Neural cell (in vitro differentiated cells): ENCODE data around the gene ELANE. TPM values are rescaled to one million over a fixed set of nuclear protein-coding genes. Genes with fewer than 3 reads are reported as not detected.
A peak's percentile ranks its signal among the peaks of the same experiment; 100 is the strongest.
"Not testable (repeated sequence)": the region's sequence is repeated elsewhere in the genome, so short reads cannot be mapped to it uniquely, and the experiment has no call there.

Experiments
- H2AFZ ChIP-seq: fragments of 200-600, 300-800 bp; sonication (generic), shearing (Covaris generic); 2 replicates; pipeline ENCODE4 v1.6.0; 2014; ENCODE audit warnings: low read depth, mild to moderate bottlenecking, antibody characterized with exemption, low read length, moderate library complexity
- H3F3A ChIP-seq: fragments of 200-600 bp; shearing (Covaris generic); 2 replicates; pipeline ENCODE4 v1.6.1; 2016; ENCODE audit warnings: mild to moderate bottlenecking, moderate library complexity, mixed read lengths, antibody characterized with exemption, low read length; ENCODE audit not compliant: insufficient read depth, poor library complexity, severe bottlenecking
- H3K27ac ChIP-seq: fragments of 200-600, 300-800 bp; sonication (generic), shearing (Covaris generic); 2 replicates; pipeline ENCODE4 v1.5.1; 2014; ENCODE audit warnings: mild to moderate bottlenecking, low read length, moderate library complexity
- H3K27me3 ChIP-seq: fragments of 300-800, 200-600 bp; sonication (generic), shearing (Covaris generic); 2 replicates; pipeline ENCODE4 v1.6.0; 2014; ENCODE audit warnings: mild to moderate bottlenecking, low read depth, low read length, moderate library complexity; ENCODE audit not compliant: insufficient read depth
- H3K36me3 ChIP-seq: fragments of 300-800, 200-600 bp; sonication (generic), shearing (Covaris generic); 2 replicates; pipeline ENCODE4 v1.5.1; 2014; ENCODE audit warnings: mild to moderate bottlenecking, antibody characterized with exemption, low read length, moderate library complexity; ENCODE audit not compliant: insufficient read depth
- H3K4me2 ChIP-seq: fragments of 300-800, 200-600 bp; sonication (generic), shearing (Covaris generic); 2 replicates; pipeline ENCODE4 v1.6.0; 2014; ENCODE audit warnings: mild to moderate bottlenecking, low read length
- H3K4me3 ChIP-seq: fragments of 300-800, 200-600 bp; sonication (generic), shearing (Covaris generic); 2 replicates; pipeline ENCODE4 v1.5.1; 2014; ENCODE audit warnings: mild to moderate bottlenecking, low read length, moderate library complexity
- H3K79me2 ChIP-seq: fragments of 200-600 bp; shearing (Covaris generic); replicated peaks from 2 replicates; pipeline ENCODE4 v1.6.0; 2014; ENCODE audit warnings: mild to moderate bottlenecking, low read length, moderate library complexity; ENCODE audit not compliant: insufficient read depth
- H3K9ac ChIP-seq: fragments of 300-800, 200-600 bp; sonication (generic), shearing (Covaris generic); 2 replicates; pipeline ENCODE4 v1.6.1; 2016; ENCODE audit warnings: mild to moderate bottlenecking, low read length, mixed read lengths
- H3K9me2 ChIP-seq: fragments of 200-600 bp; shearing (Covaris generic); 2 replicates; pipeline ENCODE4 v1.6.1; 2016; ENCODE audit warnings: mild to moderate bottlenecking, low read length, mixed read lengths; ENCODE audit not compliant: insufficient read depth
- H3K9me3 ChIP-seq: fragments of 200-600, 300-800 bp; sonication (generic), shearing (Covaris generic); 2 replicates; pipeline ENCODE4 v1.6.1; 2016; ENCODE audit warnings: mild to moderate bottlenecking, mixed run types, low read length, moderate library complexity, mixed read lengths
- H4K20me1 ChIP-seq: fragments of 200-600 bp; shearing (Covaris generic); 2 replicates; pipeline ENCODE4 v1.6.1; 2016; ENCODE audit warnings: mild to moderate bottlenecking, mixed run types; ENCODE audit not compliant: insufficient read depth
- EP300 ChIP-seq: fragments of 450-650 bp; conservative IDR thresholded peaks from 2 replicates; pipeline ENCODE4 v1.6.1; 2014; ENCODE audit warnings: antibody characterized with exemption, mild to moderate bottlenecking, moderate library complexity; ENCODE audit not compliant: poor library complexity, severe bottlenecking
- EZH2 ChIP-seq: fragments of 200-600, 300-800 bp; shearing (Covaris generic), sonication (generic); IDR thresholded peaks from 2 replicates; pipeline ENCODE4 v1.6.1; 2014; ENCODE audit warnings: antibody characterized with exemption, low read length, borderline replicate concordance, mild to moderate bottlenecking; ENCODE audit not compliant: insufficient read depth, poor library complexity, severe bottlenecking
- MXI1 ChIP-seq: fragments of 450-650 bp; conservative IDR thresholded peaks from 2 replicates; pipeline ENCODE4 v1.6.1; 2014; ENCODE audit warnings: antibody characterized with exemption, mild to moderate bottlenecking; ENCODE audit not compliant: poor library complexity, severe bottlenecking
- POLR2AphosphoS5 ChIP-seq: IDR thresholded peaks from 2 replicates; pipeline ENCODE4 v1.6.1; 2012
- RAD21 ChIP-seq: fragments of 450-650 bp; conservative IDR thresholded peaks from 2 replicates; pipeline ENCODE4 v1.6.1; 2014; ENCODE audit warnings: antibody characterized with exemption, mild to moderate bottlenecking, moderate library complexity
- SMC3 ChIP-seq: fragments of 450-650 bp; conservative IDR thresholded peaks from 2 replicates; pipeline ENCODE4 v1.6.1; 2014; ENCODE audit warnings: antibody characterized with exemption, mild to moderate bottlenecking, moderate library complexity; ENCODE audit not compliant: poor library complexity
- TAF1 ChIP-seq: IDR thresholded peaks from 2 replicates; pipeline ENCODE4 v1.6.1; 2012; ENCODE audit warnings: low read depth
- polyA plus RNA-seq: library from polyadenylated mRNA; depleted of rRNA; stranded (reverse); fragments of >200 nt; gene quantifications from 2 replicates; pipeline ENCODE4 v1.2.3, GENCODE V29; 2014
- TF ChIP-seq, protein P1 (sequence below): IDR thresholded peaks from 2 replicates; pipeline ENCODE4 v1.6.1; 2012; ENCODE audit warnings: borderline replicate concordance
- TF ChIP-seq, protein P2 (sequence below): fragments of 450-650 bp; IDR thresholded peaks from 2 replicates; pipeline ENCODE4 v1.5.1; 2014; ENCODE audit warnings: antibody characterized with exemption, mild to moderate bottlenecking, moderate library complexity; ENCODE audit not compliant: poor library complexity, severe bottlenecking

ELANE gene
- polyA plus RNA-seq, 1 donor from 2014 or later: not detected

DNA sequence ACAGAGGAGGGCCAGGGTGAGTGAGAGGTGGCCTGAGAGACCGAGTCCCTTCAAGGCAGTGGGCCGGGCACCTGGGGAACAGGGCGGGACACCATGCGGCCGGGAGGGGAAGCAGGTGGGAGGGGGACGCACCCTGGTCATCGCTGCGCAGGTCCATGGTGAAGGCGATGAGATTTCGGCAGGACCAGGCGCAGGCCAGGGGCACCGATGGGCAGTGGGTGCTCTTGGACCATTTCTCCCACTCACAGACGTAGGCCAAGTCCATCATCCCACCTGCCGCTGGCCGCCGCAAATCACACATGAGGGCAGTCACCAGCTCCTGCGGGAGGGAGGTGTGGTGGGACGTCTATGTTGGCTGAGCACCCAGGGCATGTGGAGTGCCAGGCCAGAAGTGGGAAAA, 38.7 kb downstream of the ELANE start:
- no peak for TF ChIP-seq EP300
- TF ChIP-seq, protein P1, sequence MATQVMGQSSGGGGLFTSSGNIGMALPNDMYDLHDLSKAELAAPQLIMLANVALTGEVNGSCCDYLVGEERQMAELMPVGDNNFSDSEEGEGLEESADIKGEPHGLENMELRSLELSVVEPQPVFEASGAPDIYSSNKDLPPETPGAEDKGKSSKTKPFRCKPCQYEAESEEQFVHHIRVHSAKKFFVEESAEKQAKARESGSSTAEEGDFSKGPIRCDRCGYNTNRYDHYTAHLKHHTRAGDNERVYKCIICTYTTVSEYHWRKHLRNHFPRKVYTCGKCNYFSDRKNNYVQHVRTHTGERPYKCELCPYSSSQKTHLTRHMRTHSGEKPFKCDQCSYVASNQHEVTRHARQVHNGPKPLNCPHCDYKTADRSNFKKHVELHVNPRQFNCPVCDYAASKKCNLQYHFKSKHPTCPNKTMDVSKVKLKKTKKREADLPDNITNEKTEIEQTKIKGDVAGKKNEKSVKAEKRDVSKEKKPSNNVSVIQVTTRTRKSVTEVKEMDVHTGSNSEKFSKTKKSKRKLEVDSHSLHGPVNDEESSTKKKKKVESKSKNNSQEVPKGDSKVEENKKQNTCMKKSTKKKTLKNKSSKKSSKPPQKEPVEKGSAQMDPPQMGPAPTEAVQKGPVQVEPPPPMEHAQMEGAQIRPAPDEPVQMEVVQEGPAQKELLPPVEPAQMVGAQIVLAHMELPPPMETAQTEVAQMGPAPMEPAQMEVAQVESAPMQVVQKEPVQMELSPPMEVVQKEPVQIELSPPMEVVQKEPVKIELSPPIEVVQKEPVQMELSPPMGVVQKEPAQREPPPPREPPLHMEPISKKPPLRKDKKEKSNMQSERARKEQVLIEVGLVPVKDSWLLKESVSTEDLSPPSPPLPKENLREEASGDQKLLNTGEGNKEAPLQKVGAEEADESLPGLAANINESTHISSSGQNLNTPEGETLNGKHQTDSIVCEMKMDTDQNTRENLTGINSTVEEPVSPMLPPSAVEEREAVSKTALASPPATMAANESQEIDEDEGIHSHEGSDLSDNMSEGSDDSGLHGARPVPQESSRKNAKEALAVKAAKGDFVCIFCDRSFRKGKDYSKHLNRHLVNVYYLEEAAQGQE: no peak
- no peak for TF ChIP-seq EZH2
- TF ChIP-seq RAD21: no peak
- no peak for TF ChIP-seq SMC3
- no peak for TF ChIP-seq MXI1
- TF ChIP-seq TAF1: no peak
- TF ChIP-seq, protein P2, sequence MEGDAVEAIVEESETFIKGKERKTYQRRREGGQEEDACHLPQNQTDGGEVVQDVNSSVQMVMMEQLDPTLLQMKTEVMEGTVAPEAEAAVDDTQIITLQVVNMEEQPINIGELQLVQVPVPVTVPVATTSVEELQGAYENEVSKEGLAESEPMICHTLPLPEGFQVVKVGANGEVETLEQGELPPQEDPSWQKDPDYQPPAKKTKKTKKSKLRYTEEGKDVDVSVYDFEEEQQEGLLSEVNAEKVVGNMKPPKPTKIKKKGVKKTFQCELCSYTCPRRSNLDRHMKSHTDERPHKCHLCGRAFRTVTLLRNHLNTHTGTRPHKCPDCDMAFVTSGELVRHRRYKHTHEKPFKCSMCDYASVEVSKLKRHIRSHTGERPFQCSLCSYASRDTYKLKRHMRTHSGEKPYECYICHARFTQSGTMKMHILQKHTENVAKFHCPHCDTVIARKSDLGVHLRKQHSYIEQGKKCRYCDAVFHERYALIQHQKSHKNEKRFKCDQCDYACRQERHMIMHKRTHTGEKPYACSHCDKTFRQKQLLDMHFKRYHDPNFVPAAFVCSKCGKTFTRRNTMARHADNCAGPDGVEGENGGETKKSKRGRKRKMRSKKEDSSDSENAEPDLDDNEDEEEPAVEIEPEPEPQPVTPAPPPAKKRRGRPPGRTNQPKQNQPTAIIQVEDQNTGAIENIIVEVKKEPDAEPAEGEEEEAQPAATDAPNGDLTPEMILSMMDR: no peak
- no peak for TF ChIP-seq POLR2AphosphoS5
- no peak overlapping the region for H3K4me2 ChIP-seq
- no peak overlapping the region for H3K9ac ChIP-seq
- no peaks in the 10 kb centered on the region for H3K27me3 ChIP-seq
- no peaks in the 10 kb centered on the region for H3F3A ChIP-seq
- H3K9me3 ChIP-seq: no peaks in the 10 kb centered on the region
- no peaks in the 10 kb centered on the region for H4K20me1 ChIP-seq
- H3K9me2 ChIP-seq: no peaks in the 10 kb centered on the region
- H2AFZ ChIP-seq: no peak overlapping the region
- no peak overlapping the region for H3K4me3 ChIP-seq
- no peaks in the 10 kb centered on the region for H3K36me3 ChIP-seq
- peaks cover 6% of the 10 kb centered on the region for H3K79me2 ChIP-seq
- no peak overlapping the region for H3K27ac ChIP-seq

DNA sequence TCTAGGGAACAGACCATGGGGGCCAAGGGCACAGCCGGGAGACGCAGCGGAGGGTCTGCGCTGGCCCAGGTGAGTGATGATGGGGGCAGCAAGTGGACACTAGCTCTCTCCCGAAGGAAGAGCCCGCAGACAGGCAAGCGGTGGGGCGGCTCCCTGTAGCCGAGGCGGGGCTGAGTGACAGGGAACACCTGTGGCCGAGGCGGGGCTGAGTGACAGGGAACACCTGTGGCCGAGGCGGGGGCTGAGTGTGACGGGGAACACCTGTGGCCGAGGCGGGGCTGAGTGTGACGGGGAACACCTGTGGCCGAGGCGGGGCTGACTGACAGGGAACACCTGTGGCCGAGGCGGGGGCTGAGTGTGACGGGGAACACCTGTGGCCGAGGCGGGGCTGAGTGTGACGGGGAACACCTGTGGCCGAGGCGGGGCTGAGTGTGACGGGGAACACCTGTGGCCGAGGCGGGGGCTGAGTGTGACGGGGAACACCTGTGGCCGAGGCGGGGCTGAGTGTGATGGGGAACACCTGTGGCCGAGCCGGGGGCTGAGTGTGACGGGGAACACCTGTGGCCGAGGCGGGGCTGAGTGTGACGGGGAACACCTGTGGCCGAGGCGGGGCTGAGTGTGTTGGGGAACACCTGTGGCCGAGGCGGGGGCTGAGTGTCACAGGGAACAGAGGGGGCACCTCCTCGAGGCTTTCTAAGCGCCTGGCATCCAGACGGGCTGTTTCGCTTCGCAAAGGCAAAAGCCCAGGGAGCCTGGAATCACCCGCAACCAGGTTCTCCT, 39.5 kb downstream of the ELANE start:
- not testable (repeated sequence) for H3K9me3 ChIP-seq, H3K9me2 ChIP-seq, H3K27ac ChIP-seq, H3K36me3 ChIP-seq, H3F3A ChIP-seq, H3K27me3 ChIP-seq, H3K79me2 ChIP-seq, H2AFZ ChIP-seq, H4K20me1 ChIP-seq
- Histone ChIP-seq H3K4me3 (peak overlapping the region; percentile 76), H3K9ac (peak overlapping the region; percentile 85), H3K4me2 (peak overlapping the region; percentile 80)
